HG03432 (cell line): ENCODE data around the gene WTIP.
"Not testable (repeated sequence)": the region's sequence is repeated elsewhere in the genome, so short reads cannot be mapped to it uniquely, and the experiment has no call there.

Experiments used
- ATAC-seq: cut with Tn5 transposase; IDR thresholded peaks from one replicate; pipeline ENCODE4 v1.9.1; 2021; ENCODE audit warnings: mild to moderate bottlenecking, moderate library complexity; ENCODE audit not compliant: unreplicated experiment

Gene WTIP

GRCh38 chr19:34480971-34481841 lies at the start of gene WTIP:
TSS of gene WTIP (plus strand) at chr19:34481758. CDS start at chr19:34481975, 217 bp downstream.
- ATAC-seq, result no peak

DNA sequence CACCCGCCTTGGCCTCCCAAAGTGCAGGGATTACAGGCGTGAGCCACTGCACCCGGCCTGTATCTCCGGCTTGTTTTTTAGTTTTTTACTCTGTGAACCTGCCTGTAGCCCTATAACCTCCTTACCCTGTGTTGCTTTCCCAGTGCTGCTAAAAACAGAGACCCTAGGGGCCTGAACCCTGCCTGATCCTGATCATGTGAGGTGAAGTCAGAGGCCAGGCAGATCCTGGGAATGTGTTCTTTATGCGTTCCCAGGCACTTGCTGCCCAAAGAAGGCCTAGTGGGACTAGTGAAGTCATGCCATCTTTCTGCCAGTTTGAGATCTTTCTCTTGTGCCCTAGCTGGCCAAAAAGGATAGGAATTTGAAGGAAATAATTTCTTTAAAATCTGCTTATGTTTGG lies 48.8 kb upstream of the WTIP start:
- ATAC-seq, result no peak

DNA sequence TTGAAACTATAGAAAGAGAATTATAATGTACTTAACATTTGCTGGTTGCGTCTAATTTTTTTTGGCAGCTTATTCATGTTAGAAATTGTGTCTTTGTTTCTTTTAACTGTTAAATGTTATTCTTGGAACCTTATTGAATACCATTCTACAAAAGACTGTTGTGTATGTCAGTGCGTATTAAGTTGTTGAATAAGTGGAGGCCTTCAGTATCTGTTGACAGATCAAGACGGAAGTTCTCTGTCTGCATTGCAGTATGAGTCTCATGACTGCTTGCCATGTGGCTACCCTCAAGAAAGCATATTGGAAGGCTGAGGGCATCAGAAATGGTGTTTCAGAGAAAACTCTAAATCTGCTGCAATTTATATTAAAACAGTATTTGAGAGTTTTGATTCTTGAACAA lies 44.8 kb upstream of the WTIP start:
- no peak for ATAC-seq

GRCh38 chr19:34448191-34448590 lies 33.4 kb upstream of the WTIP start:
- no peak for ATAC-seq

GRCh38 chr19:34452723-34453122 lies 28.8 kb upstream of the WTIP start:
- ATAC-seq, result no peak

GRCh38 chr19:34454091-34454490 lies 27.5 kb upstream of the WTIP start:
- no peak for ATAC-seq

- ATAC-seq, result no peak
These were observed 26.9 kb upstream of the WTIP start for GRCh38 chr19:34454685-34455084.

DNA sequence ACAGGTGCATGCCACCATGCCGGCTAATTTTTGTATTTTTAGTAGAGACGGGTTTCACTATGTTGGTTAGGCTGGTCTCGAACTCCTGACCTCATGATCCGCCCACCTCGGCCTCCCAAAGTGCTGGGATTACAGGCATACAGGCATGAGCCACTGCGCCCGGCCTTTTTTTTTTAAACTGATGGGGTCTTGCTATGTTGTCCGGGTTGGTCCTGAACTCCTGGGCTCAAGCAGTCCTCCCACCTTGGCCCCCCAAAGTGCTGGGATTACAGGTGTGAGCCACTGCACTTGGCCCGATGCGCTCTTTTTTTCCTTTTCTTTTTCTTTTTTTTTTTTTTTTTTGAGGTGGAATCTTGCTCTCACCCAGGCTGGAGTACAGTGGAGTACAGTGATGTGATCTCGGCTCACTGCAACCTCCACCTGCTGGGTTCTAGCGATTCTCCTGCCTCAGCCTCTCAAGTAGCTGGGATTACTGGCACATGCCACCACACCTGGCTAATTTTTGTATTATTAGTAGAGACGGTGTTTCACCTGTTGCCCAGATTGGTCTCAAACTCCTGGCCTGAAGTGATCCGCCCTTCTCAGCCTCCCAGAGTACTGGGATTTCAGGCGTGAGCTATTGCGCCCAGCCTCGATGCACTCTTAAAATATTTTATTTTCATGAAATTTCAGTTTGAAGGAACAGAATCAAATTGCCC lies 25.6 kb upstream of the WTIP start:
- not testable (repeated sequence) for ATAC-seq

- no peak for ATAC-seq
These were observed 24.1 kb upstream of the WTIP start for GRCh38 chr19:34457446-34457845.

DNA sequence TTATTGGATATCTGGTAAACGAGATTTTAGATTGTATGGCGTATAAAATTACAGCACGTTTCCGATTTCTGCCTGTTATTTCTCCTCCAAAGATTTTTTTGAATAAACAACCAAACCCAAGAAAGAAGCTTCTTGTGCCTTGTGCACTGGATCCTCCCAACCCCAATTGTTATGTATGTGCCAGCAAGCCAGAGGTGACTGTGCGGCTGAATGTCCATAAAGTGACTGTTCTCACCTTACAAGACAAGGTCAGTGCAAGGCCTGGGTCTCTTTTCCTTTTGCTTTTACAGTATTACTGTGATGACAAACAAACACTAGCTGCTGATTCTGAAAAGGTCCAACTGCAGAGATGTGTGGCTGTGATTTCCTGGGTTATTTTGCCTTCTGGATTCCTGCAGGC lies 22.9 kb upstream of the WTIP start:
- no peak for ATAC-seq

DNA sequence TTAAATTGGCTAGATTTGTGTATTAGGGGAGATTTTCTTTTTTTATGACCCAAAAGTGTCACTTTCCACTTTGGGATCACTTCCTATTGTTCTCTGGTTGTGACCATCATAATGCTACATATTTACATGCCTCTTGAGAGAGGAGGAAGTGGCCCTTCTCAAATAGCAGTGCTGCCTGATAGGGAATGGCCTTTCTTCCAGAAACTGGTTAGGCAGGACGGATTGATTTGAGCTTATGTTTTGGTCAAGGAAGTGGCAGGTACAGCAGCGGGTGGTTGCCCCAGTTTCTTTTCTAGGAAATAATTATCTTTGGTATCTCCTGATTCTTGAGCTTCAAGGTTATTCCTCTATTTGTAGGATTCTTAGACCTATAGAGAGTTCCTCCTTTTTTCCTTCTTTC lies 21.9 kb upstream of the WTIP start:
- ATAC-seq, result no peak

GRCh38 chr19:34461375-34462100 lies 20.0 kb upstream of the WTIP start:
- no peak for ATAC-seq

DNA sequence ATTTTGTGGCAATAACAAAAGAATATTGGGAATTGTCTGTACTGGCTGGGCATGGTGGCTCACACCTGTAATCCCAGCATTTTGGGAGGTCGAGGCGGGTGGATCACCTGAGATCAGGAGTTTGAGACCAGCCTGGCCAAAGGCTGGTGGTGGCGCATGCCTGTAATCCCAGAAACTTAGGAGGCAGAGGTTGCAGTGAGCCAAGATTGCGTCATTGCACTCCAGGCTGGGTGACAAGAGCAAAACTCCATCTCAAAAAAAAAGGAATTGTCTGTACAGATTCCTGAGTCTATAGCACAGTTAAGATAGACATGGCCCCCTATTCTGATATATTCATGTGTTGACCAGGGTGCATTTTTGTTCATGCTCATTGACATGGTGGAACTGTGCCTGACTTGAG lies 16.8 kb upstream of the WTIP start:
- ATAC-seq, result not testable (repeated sequence)

DNA sequence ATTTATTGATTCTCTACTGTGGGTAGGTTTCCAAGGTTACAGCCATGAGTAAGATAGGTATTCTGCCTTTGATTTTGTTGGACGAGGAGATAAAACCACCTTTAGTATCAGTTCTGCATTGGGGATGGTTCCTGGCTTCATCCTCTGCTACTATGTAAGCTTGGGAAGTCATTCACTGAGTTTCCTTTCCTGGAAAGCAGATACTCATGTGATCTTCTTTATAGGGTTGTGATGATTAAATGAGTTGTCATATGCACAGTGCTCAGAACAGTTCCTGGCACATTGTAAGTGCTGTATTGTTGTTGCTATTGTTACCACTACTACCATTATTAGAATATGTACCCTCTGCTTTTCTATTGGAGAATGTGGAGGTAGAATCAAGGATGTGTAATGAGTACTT lies 13.1 kb upstream of the WTIP start:
- ATAC-seq, result no peak

DNA sequence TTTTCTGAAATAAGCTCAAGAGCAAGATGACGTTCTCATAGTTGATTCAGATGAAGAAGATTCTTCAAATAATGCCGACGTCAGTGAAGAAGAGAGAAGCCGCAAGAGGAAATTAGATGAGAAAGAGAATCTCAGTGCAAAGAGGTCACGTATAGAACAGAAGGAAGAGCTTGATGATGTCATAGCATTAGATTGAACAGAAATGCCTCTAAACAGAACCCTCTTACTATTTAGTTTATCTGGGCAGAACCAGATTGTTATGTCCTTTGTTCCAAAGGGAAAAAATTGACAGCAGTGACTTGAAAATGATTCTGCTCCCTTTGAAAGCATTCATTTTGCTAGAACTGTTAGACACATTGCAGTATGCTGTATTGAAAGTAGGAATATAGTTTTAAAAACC lies 12.5 kb upstream of the WTIP start:
- ATAC-seq, result not testable (repeated sequence)

DNA sequence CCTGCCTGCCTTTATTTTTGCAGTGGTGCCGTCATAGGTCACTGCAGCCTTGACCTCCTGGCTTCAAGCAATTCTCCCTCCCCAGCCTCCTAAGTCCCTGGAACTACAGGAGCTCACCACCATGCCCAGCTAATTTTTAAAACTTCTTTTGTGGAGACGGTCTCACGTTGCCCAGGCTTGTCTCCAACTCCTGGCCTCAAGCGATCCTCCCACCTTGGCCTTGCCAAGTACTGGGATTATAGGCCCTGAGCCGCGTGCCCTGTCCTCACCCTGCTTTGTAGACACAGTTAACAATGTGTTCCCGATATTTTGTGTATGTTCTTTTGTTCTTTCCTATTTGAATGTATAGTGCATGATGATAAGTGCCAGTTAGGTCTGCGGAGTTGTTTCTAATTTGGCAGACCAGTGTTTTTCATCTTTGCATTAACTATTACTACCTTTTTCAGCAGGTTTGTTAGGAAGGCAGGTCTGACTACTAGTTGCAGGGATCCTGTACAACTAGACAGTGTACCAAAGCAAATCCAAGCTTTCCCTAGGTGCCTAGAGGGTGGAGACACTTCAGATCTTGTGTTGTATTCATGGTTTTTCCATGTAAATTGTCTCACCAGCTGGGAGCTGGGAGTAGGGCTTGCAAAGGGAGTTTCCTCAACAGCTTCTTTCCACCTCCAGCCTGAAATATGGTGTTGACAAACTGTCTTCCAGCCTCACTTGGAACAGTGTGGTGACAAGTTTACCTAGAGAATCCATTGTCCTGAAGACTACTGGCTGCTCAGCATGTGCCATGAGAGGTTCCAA lies 9.5 kb upstream of the WTIP start:
- no peak for ATAC-seq

DNA sequence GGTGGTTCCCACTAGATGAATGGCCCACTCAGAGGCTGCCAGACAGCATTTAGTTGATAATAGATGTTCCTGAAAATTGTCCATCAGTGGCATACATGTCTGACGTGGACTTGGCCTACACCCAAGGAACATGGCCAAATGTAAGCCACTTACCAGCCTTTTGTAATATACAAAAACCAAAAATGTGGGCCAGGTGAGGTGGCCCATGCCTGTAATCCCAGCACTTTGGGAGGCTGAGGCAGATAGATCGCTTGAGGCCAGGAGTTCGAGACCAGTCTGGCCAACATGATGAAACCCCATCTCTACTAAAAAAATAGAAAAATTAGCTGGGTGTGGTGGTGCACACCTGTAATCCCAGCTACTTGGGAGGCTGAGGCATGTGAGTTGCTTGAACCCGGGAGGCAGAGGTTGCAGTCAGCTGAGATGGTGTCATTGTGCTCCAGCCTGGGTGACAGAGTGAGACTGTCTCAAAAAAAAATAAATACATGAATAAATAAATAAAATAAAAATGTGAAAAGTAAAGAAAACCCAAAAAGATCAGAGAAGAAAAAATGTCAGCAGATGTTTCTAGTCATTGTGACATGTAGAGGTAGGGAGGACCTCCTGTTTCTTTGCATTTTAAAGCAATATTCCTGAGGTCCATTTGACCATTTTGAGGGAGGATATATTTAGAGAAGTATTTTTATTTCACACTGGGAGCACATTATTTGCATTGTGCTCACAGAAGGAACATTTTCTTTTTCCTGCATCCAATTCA lies 7.1 kb upstream of the WTIP start:
- ATAC-seq, result no peak

DNA sequence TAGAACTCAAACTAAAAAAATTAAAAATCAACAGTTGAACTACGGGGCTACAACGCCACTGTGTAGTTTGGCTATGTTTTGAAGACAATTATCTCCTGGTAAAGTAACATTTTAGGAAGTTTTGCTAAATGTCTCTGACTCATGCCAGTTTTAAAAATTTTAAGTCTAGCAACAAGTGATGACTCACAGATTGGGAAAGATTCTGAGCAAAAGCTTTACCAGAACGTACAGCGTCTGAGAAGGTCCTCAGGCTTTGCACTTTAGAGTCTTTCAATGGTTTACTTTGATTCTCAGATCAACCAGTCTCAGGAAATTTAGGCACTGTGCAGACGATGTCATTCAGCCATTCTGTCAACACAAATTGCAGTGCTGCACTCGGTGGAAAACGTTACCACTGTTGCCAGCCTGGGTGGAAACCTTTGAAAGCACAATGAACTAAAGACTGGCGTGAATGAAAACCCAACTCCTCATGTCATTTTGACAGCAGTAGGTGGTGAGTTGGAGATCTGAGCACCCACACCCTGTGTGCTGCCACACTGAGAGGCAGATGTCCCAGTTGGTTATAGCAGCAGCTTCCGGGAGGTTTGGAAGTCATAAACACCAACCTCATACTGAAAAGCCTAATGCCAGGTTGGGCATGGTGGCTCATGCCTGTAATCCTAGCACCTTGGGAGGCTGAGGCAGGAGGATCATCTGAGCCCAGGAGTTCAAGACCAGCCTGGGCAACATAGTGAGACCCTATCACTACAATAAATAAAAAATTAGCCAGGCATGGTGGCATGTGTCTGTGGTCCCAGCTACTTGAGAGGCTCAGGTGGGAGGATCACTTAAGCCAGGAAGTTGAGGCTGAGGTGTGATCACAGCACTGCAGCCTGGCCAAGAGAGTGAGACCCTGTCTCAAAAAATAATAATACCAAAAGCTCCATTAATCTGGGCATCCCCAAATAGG lies 6.3 kb upstream of the WTIP start:
- ATAC-seq, result no peak

GRCh38 chr19:34475975-34476594 lies 5.5 kb upstream of the WTIP start:
- ATAC-seq, result no peak
